Vagina (tissue), 2 donors: ENCODE measurements around the gene DDX46.
"Not testable (repeated sequence)": the region's sequence is repeated elsewhere in the genome, so short reads cannot be mapped to it uniquely, and the experiment has no call there.

Source experiments
- CTCF ChIP-seq, 3 experiments: fragments of 450-650 bp in 2 of 3; fragments of 200-600 bp in 1 of 3; sonication (generic) in 1 of 3; IDR thresholded peaks; one replicate each; pipeline ENCODE4 v1.5.1; 2017 to 2019; ENCODE audit warnings: antibody characterized with exemption in 3 of 3, mild to moderate bottlenecking in 2 of 3, moderate library complexity in 2 of 3
- POLR2A ChIP-seq, 2 donors: fragments of 450-650 bp; IDR thresholded peaks; one replicate each; pipeline ENCODE4 v1.6.1; 2017; ENCODE audit warnings: antibody characterized with exemption in 2 of 2, mild to moderate bottlenecking in 2 of 2, moderate library complexity in 2 of 2

DNA sequence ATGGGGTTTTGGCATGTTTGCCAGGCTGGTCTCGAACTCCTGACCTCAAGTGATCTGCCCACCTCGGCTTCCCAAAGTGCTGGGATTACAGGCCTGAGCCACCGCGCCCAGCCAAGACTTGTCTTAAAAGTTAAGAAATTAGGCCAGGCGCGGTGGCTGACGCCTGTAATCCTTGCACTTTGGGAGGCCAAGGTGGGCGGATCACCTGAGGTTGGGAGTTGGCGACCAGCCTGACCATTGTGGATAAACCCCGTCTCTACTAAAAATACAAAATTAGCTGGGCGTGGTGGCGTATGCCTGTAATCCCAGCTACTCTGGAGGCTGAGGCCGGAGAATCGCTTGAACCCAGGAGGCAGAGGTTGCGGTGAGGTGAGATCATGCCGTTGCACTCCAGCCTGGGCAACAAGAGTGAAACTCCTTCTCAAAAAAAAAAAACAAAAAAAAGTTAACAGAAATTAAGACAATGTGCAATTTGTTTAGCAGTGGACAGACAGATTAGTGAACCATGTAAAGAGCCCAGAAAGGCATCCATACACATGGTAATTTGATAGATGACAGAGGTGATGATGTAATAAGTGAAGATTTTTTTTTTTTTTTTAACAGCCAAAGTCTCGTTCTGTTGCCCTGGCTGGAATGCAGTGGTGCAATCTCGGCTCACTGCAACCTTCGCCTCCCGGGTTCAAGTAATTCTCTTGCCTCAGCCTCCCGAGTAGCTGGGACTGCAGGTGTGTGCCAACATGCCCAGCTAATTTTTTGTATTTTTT lies 9.1 kb downstream of the DDX46 start:
- not testable (repeated sequence) for TF ChIP-seq CTCF, POLR2A (IDR thresholded peaks at IDR 0.05)
